BLaER1 (cell line): Measurements from ENCODE around the gene RPF1.
"Not testable (repeated sequence)": the region's sequence is repeated elsewhere in the genome, so short reads cannot be mapped to it uniquely, and the experiment has no call there.

Experiments used
- H3K27ac ChIP-seq: shearing (Covaris generic); formaldehyde crosslinking; 2 replicates; pipeline ENCODE4 v1.8.1; 2022
- H3K27me3 ChIP-seq: shearing (Covaris generic); formaldehyde crosslinking; 2 replicates; pipeline ENCODE4 v1.8.1; 2022
- H3K36me3 ChIP-seq: shearing (Covaris generic); formaldehyde crosslinking; 2 replicates; pipeline ENCODE4 v1.8.1; 2022
- H3K4me1 ChIP-seq: shearing (Covaris generic); formaldehyde crosslinking; 2 replicates; pipeline ENCODE4 v1.8.1; 2022
- H3K4me2 ChIP-seq: shearing (Covaris generic); formaldehyde crosslinking; 2 replicates; pipeline ENCODE4 v1.8.1; 2022
- H3K4me3 ChIP-seq: shearing (Covaris generic); formaldehyde crosslinking; 2 replicates; pipeline ENCODE4 v1.8.1; 2022
- H3K9ac ChIP-seq: shearing (Covaris generic); formaldehyde crosslinking; 2 replicates; pipeline ENCODE4 v1.8.1; 2022
- H3K9me3 ChIP-seq: shearing (Covaris generic); formaldehyde crosslinking; 2 replicates; pipeline ENCODE4 v1.8.1; 2022
- H4K20me1 ChIP-seq: shearing (Covaris generic); formaldehyde crosslinking; 2 replicates; pipeline ENCODE4 v1.8.1; 2022
- Cebpa-rat ChIP-seq: shearing (Covaris generic); IDR thresholded peaks from 2 replicates; pipeline ENCODE4 v1.8.1; 2022

The RPF1 gene

DNA sequence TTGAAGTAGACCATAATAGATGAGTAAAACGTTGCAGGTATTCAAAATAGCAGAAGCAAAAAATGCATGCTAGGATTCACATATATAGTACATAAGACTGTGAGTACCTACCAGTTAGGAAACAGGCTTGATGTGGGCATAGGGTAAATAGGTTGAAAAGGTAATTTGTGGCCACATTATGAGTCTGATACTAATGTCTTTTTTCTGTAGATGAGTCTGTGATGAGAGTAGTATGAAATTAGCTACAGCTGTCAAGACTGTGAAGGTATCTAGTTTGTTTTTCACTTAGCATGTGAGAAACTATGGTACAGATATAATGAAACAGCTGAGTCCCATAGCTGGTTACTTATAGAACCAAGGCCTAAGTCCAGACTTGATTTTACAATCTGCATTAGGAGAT lies 14.7 kb downstream of the RPF1 start:
- TF ChIP-seq Cebpa-rat = no peak
- no peak overlapping the region for H3K9ac ChIP-seq
- peaks cover 14% of the 10 kb centered on the region; the same call in 1 of the 2 replicates for H3K4me1 ChIP-seq
- H3K4me3 ChIP-seq = no peak overlapping the region
- peaks cover 90% of the 10 kb centered on the region for H3K36me3 ChIP-seq
- no peak overlapping the region for H3K27ac ChIP-seq
- H3K27me3 ChIP-seq = no peaks in the 10 kb centered on the region
- H3K9me3 ChIP-seq = no peaks in the 10 kb centered on the region
- peaks cover 26% of the 10 kb centered on the region for H4K20me1 ChIP-seq
- no peak overlapping the region for H3K4me2 ChIP-seq

DNA sequence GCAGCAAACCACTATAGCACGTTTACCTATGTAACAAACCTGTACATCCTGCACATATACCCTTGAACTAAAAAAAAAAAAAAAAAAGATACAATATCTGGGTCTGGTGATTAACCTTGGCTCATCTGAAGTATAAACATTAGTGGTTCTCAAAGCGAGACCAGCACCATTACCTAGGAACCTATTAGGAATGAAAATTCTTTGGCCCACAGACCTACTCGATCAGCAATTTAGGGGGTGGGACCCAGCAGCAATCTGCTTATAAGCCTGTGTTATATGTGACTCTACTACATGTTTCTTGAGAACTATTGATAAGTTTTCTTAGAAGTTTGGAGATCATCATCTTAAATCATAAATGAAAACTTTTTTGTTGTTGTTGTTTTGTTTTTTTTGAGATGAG lies 17.4 kb downstream of the RPF1 start:
- TF ChIP-seq Cebpa-rat = no peak
- Histone ChIP-seq H3K36me3 (peaks cover 91% of the 10 kb centered on the region), H3K27ac (no peak overlapping the region), H3K9me3 (no peaks in the 10 kb centered on the region), H3K4me2 (no peak overlapping the region), H3K27me3 (no peaks in the 10 kb centered on the region), H3K4me3 (no peak overlapping the region), H3K4me1 (peaks cover 14% of the 10 kb centered on the region; the same call in 1 of the 2 replicates), H4K20me1 (peaks cover 51% of the 10 kb centered on the region), H3K9ac (no peak overlapping the region)

DNA sequence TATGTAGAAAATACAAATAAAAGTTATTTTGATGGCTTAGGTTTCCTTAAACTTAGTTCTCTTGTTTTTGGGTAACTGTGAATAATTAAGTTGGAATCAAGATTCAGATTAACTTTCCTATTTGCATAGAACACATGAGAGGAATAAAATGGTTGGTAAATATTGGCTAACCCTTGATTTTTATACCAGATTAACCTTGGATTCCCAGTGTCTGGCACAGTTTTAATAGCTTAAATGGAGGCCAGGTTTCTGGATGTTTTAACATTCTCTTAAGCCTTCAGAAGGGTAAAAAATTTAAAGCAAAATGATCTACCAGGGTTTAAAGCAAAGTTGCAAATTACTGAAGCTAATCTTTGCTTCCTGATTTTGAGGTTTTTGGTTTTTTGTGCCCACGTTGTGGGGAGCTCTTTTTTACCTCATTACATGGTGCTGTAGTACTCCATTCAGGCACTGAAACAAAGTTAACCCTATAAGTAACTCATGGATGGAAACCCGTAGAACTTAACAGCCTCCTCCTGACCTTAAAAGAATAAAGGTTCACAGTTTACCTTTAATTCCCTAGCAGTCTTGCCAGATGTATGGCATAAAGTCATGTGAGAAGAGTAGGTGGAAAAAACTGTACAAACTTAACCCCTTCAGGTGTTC lies 18.7 kb downstream of the RPF1 start:
- no peak for TF ChIP-seq Cebpa-rat
- peaks cover 87% of the 10 kb centered on the region for H3K36me3 ChIP-seq
- peaks cover 24% of the 10 kb centered on the region; the same call in 1 of the 2 replicates for H3K4me1 ChIP-seq
- peaks cover 63% of the 10 kb centered on the region for H4K20me1 ChIP-seq
- no peak overlapping the region for H3K27ac ChIP-seq
- no peak overlapping the region for H3K4me3 ChIP-seq
- no peaks in the 10 kb centered on the region for H3K27me3 ChIP-seq
- H3K4me2 ChIP-seq = no peak overlapping the region
- no peak overlapping the region for H3K9ac ChIP-seq
- H3K9me3 ChIP-seq = no peaks in the 10 kb centered on the region

DNA sequence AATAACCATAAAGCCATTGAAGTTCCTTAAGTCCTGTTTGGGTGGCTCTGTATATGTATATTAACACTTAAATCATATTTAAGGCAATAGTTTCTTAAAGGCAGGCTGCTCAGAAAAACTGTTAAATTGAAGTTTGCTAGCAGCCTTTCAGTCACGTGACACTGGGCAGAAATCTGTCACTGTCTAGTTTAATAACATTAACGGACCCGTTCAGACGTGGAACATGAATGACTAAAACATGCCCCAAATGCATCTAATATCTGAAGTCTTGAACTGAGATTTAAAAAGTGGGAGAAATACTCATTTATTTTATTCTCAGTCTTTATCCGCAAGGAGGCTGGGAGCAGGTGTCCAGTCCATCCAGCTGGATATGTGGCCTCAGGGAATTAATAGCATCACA lies 23.9 kb downstream of the RPF1 start:
- no peaks in the 10 kb centered on the region for H3K27me3 ChIP-seq
- peaks cover 74% of the 10 kb centered on the region for H4K20me1 ChIP-seq
- H3K4me3 ChIP-seq = no peak overlapping the region
- no peak for TF ChIP-seq Cebpa-rat
- no peaks in the 10 kb centered on the region for H3K9me3 ChIP-seq
- no peak overlapping the region for H3K9ac ChIP-seq
- H3K27ac ChIP-seq = no peak overlapping the region
- peak overlapping the region; percentile 89; the same call in 1 of the 2 replicates for H3K4me2 ChIP-seq
- peaks cover 43% of the 10 kb centered on the region for H3K4me1 ChIP-seq
- H3K36me3 ChIP-seq = peaks cover 39% of the 10 kb centered on the region

DNA sequence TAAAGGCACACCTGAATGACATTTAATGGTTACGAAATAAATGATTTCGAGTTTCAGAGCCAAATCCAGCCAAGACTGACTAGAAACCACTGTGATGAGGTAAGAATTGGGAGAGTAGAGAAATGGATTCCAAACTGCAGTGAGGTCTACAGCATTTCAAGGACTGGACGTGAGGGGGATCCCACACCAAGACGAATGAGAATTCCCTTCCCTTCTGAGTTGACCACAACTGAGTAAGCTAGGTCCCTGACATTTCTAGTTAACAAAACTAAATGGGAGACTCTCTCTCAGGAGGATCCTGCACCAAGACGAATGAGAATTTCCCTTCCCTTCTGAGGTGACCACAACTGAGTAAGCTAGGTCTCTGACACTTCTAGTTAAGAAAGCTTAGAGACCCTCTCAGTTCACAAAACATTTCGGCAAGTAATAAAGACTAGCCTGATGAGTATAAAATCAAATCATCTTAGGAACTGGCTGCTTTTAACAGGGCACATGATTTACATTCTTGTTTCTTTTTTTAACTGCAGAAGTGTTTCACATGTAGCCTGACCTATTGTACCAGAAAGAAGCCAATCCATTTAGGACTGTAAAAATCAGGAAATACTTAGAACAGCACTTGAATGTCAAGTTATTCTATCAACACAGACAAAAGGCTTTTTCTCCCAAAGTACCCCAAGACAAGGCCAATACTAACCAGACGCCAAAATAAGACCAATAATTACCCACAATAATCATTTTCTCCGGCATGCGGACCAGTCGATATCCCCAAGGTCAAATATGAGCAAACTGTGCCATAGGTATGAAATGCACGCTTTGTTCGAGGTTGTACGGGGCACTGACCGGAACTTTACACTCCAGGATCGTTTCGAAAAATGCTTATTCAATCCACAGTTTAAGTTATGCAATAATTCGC lies 25.8 kb downstream of the RPF1 start:
- peak overlapping the region; percentile 89 for H3K4me2 ChIP-seq
- H3K27ac ChIP-seq = peak overlapping the region; percentile 90
- H4K20me1 ChIP-seq = peaks cover 57% of the 10 kb centered on the region
- H3K4me1 ChIP-seq = peaks cover 42% of the 10 kb centered on the region
- H3K36me3 ChIP-seq = peaks cover 32% of the 10 kb centered on the region
- peaks cover 10% of the 10 kb centered on the region; the same call in 1 of the 2 replicates for H3K9me3 ChIP-seq
- TF ChIP-seq Cebpa-rat = no peak
- H3K4me3 ChIP-seq = peak overlapping the region; percentile 89
- peak overlapping the region; percentile 93 for H3K9ac ChIP-seq
- no peaks in the 10 kb centered on the region for H3K27me3 ChIP-seq

DNA sequence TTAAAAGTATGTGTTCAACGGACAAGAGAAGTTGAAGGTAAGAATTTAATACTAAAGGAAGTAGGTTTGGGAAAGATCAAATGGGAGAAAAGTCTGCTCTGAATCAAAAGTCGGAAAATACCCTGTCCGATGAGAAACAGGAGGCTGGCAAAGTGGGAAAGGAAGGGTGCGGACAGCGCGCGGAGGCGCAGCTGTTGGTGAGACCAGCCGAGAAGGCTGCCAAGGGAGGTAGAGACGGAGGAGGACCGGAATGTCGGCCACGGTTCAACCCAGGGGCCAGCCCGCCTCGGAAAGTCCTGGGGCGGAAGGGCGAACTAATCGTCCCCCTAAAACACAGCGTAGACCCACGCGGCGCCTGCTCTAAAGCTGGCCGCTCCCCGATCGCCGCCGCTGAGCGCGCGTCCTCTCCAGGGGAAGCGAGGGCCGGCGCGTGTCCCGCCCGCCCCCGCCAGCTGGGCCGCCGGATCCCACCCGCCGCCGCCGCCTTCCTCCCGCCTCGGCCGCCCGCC lies 26.5 kb downstream of the RPF1 start:
- Histone ChIP-seq H3K27ac (peak overlapping the region; percentile 90), H3K4me3 (peak overlapping the region; percentile 89), H4K20me1 (peaks cover 50% of the 10 kb centered on the region), H3K27me3 (no peaks in the 10 kb centered on the region), H3K9ac (peak overlapping the region; percentile 93), H3K4me2 (peak overlapping the region; percentile 89), H3K9me3 (peaks cover 11% of the 10 kb centered on the region; the same call in 1 of the 2 replicates), H3K36me3 (peaks cover 28% of the 10 kb centered on the region), H3K4me1 (peaks cover 42% of the 10 kb centered on the region)
- TF ChIP-seq Cebpa-rat = 0 out of 2 replicates have a peak, but pooled peaks have one; percentile 19

DNA sequence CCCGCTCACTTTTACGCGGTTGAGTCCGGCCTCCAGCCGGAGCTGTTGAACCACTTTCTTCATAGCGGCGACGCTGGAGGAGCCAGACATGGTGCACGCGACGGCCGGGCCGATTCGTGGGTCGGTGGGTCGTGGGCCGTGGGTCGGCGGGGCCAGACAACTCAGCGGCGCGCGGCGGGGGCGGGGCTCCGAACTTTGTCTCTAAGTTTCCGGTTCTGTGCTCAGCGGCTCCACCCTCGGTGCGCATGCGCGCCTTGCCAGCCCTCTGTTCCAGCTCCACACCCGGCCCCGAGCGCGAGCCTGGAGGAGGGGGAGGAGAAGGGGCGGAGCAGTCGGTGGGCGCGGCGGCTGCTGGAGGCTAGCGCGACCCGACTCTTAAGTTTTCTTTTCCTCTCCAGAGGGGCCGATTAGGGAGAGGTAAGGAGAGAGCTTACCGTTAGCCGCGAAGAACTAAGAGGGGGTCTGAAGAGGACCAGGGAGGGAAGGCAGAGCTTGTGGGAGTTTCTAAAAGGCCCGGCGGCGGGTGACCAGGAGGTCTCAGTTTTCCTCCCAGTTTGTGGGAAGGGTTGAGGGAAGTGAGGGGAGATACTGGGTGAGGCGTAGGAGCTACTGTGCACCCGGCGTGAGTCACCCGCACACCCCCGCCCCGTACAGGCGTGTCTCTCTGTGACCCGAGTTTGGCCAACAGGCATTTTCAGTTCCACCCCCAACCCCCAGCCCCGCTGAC lies 27.1 kb downstream of the RPF1 start, which contains the start of the genes GNG5 and SPATA1:
Gene GNG5 (minus strand): TSS at position 580 of the 727 bp plus-strand sequence. CDS start 490 bp downstream, at position 90.
Gene SPATA1 (plus strand): TSS at position 385 of the 727 bp plus-strand sequence. CDS start 9,974 bp downstream, outside the sequence.
- H3K4me3 ChIP-seq = peak within 1 kb of the TSS; percentile 89
- peaks cover 42% of the 10 kb centered on the region for H3K4me1 ChIP-seq
- H3K9ac ChIP-seq = peak within 1 kb of the TSS; percentile 93
- TF ChIP-seq Cebpa-rat = no peak
- peaks cover 22% of the 10 kb centered on the region for H3K36me3 ChIP-seq
- peak within 1 kb of the TSS; percentile 90 for H3K27ac ChIP-seq
- H3K27me3 ChIP-seq = no peaks in the 10 kb centered on the region
- peaks cover 11% of the 10 kb centered on the region; the same call in 1 of the 2 replicates for H3K9me3 ChIP-seq
- peaks cover 44% of the 10 kb centered on the region for H4K20me1 ChIP-seq
- peak within 1 kb of the TSS; percentile 89 for H3K4me2 ChIP-seq

DNA sequence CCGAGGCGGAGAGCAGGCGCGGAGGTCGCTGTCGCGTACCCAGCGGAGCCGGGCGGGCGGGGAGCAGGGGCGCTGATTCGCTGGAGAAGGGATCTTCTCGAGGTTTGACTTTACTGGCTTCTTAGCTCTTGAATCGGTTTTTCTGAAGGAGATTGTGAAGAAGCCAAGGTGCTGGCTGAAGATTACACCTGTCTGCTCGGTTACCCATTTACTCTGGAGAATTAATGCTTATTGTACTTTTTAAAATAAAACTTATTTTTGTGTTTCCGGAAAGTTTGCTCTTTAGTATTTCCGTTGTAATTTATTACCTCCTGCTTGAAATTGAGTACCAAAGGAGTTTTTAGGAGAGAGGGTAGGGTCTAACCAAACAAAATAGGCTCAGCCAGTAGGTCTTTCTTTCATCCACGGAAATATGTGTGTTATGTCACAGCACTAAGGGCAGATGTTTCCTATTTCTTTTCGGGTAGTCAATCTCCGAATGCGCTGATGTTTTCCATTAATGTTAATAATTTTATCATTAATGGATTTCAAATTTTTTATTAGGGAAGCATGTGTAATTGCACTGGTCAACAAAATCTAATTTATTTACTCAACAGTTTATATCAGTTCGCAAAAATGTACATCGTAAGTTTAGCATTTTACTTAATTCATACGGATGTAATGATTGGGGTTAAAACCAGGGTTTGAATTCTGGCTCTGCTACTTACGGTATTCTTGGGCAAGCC lies 27.8 kb downstream of the RPF1 start:
- Histone ChIP-seq H3K4me3 (peak overlapping the region; percentile 89), H3K4me2 (peak overlapping the region; percentile 74), H3K36me3 (peaks cover 15% of the 10 kb centered on the region), H3K4me1 (peaks cover 41% of the 10 kb centered on the region), H3K27ac (peak overlapping the region; percentile 90), H3K27me3 (no peaks in the 10 kb centered on the region), H3K9ac (peak overlapping the region; percentile 93), H3K9me3 (peaks cover 11% of the 10 kb centered on the region; the same call in 1 of the 2 replicates), H4K20me1 (peaks cover 36% of the 10 kb centered on the region)
- TF ChIP-seq Cebpa-rat = no peak

DNA sequence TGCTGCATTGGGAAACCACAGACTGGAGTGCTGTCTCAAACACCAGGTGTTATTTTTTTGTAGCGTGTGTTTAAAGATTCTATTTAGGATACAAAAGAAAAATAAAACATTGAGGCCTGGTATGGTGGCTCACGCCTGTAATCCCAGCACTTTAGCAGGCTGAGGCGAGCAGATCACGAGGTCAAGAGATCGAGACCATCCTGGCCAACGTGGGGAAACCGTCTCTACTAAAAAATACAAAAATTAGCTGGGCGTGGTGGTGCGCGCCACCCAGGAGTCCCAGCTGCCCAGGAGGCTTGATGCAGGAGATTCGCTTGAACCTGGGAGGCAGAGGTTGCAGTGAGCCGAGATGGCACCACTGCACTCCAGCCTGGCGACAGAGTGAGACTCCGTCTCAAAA lies 28.8 kb downstream of the RPF1 start:
- H3K27me3 ChIP-seq, H3K36me3 ChIP-seq: not testable (repeated sequence)
- H3K9ac ChIP-seq = peak overlapping the region; percentile 93; the same call in 1 of the 2 replicates
- peak overlapping the region; percentile 90; the same call in 1 of the 2 replicates for H3K27ac ChIP-seq
- H4K20me1 ChIP-seq = peaks cover 26% of the 10 kb centered on the region
- H3K4me2 ChIP-seq = peak overlapping the region; percentile 74
- H3K4me1 ChIP-seq = peaks cover 31% of the 10 kb centered on the region
- 0 out of 2 replicates have a peak overlapping the region, but pooled peaks have one; percentile 89 for H3K4me3 ChIP-seq
- peaks cover 11% of the 10 kb centered on the region; the same call in 1 of the 2 replicates for H3K9me3 ChIP-seq
